ENCODE results near the gene TBCD.

Gene TBCD

DNA sequence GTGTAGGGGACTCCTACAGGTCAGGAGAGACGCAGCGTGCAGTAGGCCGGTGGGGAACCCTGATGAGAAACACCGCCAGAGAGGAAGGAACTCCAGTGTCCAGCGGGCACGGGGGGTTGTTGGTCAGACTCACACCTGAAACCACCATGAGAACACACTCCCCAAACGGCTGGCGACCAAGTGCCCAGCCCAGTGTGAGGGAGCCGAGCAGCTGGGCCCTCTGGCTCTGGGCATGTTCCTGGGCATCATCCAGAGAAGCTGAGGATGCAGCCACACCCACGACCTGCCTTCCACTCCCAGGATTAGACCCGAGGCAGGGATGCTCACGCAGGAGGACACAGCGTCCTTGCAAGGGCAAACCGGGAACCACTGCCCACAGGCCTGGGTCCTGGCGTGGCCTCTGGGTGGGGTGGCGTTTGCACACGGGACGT, 196.2 kb downstream of the TBCD start:
- no peaks in the 10 kb centered on the region for H3F3A ChIP-seq (ENCODE audit: insufficient read depth, low read length)
- no peaks in the 10 kb centered on the region for H3K9me2 ChIP-seq (replicated peaks; ENCODE audit: insufficient read depth, low read length)
- no peaks in the 10 kb centered on the region for H3K36me3 ChIP-seq (replicated peaks; ENCODE audit: insufficient read depth, low read length)
- no peak overlapping the region for H3K9ac ChIP-seq (ENCODE audit: low read length)
- H3K27ac ChIP-seq (ENCODE audit: low read length): no peak overlapping the region
- no peaks in the 10 kb centered on the region for H4K20me1 ChIP-seq (ENCODE audit: insufficient read depth, low read length)
- no peak overlapping the region for H3K4me3 ChIP-seq (ENCODE audit: low read length)
- H3K9me3 ChIP-seq (replicated peaks; ENCODE audit: insufficient read depth, low read length): no peaks in the 10 kb centered on the region
- no peaks in the 10 kb centered on the region for H3K27me3 ChIP-seq (replicated peaks; ENCODE audit: insufficient read depth, low read length)
- no peak for DNase-seq
- no peaks in the 10 kb centered on the region for H3K79me2 ChIP-seq (ENCODE audit: low read length)
- no peak overlapping the region for H2AFZ ChIP-seq (ENCODE audit: low read length)
- TF ChIP-seq, protein P1, sequence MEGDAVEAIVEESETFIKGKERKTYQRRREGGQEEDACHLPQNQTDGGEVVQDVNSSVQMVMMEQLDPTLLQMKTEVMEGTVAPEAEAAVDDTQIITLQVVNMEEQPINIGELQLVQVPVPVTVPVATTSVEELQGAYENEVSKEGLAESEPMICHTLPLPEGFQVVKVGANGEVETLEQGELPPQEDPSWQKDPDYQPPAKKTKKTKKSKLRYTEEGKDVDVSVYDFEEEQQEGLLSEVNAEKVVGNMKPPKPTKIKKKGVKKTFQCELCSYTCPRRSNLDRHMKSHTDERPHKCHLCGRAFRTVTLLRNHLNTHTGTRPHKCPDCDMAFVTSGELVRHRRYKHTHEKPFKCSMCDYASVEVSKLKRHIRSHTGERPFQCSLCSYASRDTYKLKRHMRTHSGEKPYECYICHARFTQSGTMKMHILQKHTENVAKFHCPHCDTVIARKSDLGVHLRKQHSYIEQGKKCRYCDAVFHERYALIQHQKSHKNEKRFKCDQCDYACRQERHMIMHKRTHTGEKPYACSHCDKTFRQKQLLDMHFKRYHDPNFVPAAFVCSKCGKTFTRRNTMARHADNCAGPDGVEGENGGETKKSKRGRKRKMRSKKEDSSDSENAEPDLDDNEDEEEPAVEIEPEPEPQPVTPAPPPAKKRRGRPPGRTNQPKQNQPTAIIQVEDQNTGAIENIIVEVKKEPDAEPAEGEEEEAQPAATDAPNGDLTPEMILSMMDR (IDR thresholded peaks at IDR 0.05; ENCODE audit: low read length): no peak
- TF ChIP-seq EZH2 (optimal IDR thresholded peaks at IDR 0.05; ENCODE audit: low read depth, low read length) (no peak), EZH2phosphoT487 (IDR thresholded peaks at IDR 0.05; ENCODE audit: low read length) (no peak)
- H3K4me1 ChIP-seq (ENCODE audit: low read length): no peaks in the 10 kb centered on the region
- H3K4me2 ChIP-seq (ENCODE audit: low read depth, low read length): no peak overlapping the region

DNA sequence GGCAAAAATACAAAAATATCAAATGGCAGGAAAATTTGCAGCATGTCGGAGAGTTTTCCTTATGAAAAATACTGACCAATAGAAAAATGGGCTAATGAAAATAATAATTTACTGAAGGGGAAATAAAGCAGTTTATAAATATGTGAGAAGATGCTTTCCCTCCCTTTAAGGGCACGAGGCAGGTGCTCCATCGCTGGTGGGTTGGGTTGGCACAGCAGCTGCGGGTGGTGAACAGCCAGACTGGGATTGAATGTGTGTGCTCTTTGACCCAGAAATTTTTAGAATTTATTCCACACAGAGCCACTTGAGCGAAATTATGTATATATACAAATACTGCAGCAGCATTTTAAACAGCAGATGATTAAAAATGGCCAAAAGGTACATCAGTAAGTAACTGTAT, 197.1 kb downstream of the TBCD start:
- Histone ChIP-seq H3K4me3 (ENCODE audit: low read length) (no peak overlapping the region), H3F3A (ENCODE audit: insufficient read depth, low read length) (no peaks in the 10 kb centered on the region), H3K4me1 (ENCODE audit: low read length) (no peaks in the 10 kb centered on the region), H4K20me1 (ENCODE audit: insufficient read depth, low read length) (no peaks in the 10 kb centered on the region), H3K79me2 (ENCODE audit: low read length) (no peaks in the 10 kb centered on the region), H3K27ac (ENCODE audit: low read length) (no peak overlapping the region), H2AFZ (ENCODE audit: low read length) (no peak overlapping the region), H3K9ac (ENCODE audit: low read length) (no peak overlapping the region), H3K4me2 (ENCODE audit: low read depth, low read length) (no peak overlapping the region), H3K27me3 (replicated peaks; ENCODE audit: insufficient read depth, low read length) (no peaks in the 10 kb centered on the region), H3K9me3 (replicated peaks; ENCODE audit: insufficient read depth, low read length) (no peaks in the 10 kb centered on the region), H3K9me2 (replicated peaks; ENCODE audit: insufficient read depth, low read length) (no peaks in the 10 kb centered on the region), H3K36me3 (replicated peaks; ENCODE audit: insufficient read depth, low read length) (no peaks in the 10 kb centered on the region)
- DNase-seq: no peak
- no peak for TF ChIP-seq EZH2 (optimal IDR thresholded peaks at IDR 0.05; ENCODE audit: low read depth, low read length)

DNA sequence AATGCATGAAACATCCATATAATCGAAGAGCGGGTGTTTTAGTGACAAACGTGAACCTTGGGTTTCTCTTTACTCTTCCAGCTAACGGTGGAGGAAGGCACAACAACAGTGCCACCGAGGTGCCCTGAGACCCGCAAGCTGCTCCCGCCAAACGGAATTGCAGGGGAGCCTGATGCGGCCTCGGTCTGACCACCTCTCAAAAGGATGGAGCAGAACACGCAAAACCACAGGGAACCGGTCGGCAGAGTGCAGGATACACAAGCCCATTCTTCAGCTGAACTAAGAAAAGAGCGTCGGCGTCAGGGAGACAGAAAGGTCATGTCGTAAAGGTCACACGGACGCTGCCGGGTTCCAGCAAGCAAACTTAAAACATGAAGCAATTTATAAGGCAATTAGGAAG, 197.5 kb downstream of the TBCD start:
- no peaks in the 10 kb centered on the region for H4K20me1 ChIP-seq (ENCODE audit: insufficient read depth, low read length)
- H3K79me2 ChIP-seq (ENCODE audit: low read length): no peaks in the 10 kb centered on the region
- TF ChIP-seq EZH2phosphoT487 (IDR thresholded peaks at IDR 0.05; ENCODE audit: low read length) (no peak), EZH2 (optimal IDR thresholded peaks at IDR 0.05; ENCODE audit: low read depth, low read length) (no peak)
- TF ChIP-seq, protein P1 (IDR thresholded peaks at IDR 0.05; ENCODE audit: low read length): no peak
- H3K4me3 ChIP-seq (ENCODE audit: low read length): no peak overlapping the region
- no peaks in the 10 kb centered on the region for H3K9me3 ChIP-seq (replicated peaks; ENCODE audit: insufficient read depth, low read length)
- H3K9ac ChIP-seq (ENCODE audit: low read length): no peak overlapping the region
- H2AFZ ChIP-seq (ENCODE audit: low read length): no peak overlapping the region
- no peaks in the 10 kb centered on the region for H3K36me3 ChIP-seq (replicated peaks; ENCODE audit: insufficient read depth, low read length)
- H3K4me1 ChIP-seq (ENCODE audit: low read length): no peaks in the 10 kb centered on the region
- H3K9me2 ChIP-seq (replicated peaks; ENCODE audit: insufficient read depth, low read length): no peaks in the 10 kb centered on the region
- H3K4me2 ChIP-seq (ENCODE audit: low read depth, low read length): no peak overlapping the region
- no peaks in the 10 kb centered on the region for H3F3A ChIP-seq (ENCODE audit: insufficient read depth, low read length)
- H3K27me3 ChIP-seq (replicated peaks; ENCODE audit: insufficient read depth, low read length): no peaks in the 10 kb centered on the region
- H3K27ac ChIP-seq (ENCODE audit: low read length): no peak overlapping the region
- no peak for DNase-seq

DNA sequence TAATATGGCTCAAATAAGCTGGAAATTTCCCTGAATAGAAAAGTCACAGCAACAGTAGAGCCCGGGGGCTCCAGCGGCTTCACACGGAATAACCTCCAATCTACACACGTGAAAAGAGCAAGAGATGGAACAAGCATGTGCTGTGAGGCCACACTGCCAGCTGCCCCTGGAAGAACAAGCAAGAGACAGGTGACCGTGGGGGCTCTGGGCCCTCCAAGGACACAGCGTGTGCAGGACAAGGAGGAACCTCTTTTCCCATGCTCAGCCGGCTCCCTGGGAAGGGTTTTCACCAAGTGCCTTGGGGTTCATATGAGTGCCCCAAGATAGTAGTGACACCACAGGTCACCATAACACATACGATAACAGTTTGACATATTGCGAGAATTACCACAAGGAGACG, 198.1 kb downstream of the TBCD start:
- Histone ChIP-seq H3K4me1 (ENCODE audit: low read length) (no peaks in the 10 kb centered on the region), H3K4me2 (ENCODE audit: low read depth, low read length) (no peak overlapping the region), H3K79me2 (ENCODE audit: low read length) (no peaks in the 10 kb centered on the region), H3K9me3 (replicated peaks; ENCODE audit: insufficient read depth, low read length) (no peaks in the 10 kb centered on the region), H3K27me3 (replicated peaks; ENCODE audit: insufficient read depth, low read length) (no peaks in the 10 kb centered on the region), H3K27ac (ENCODE audit: low read length) (no peak overlapping the region), H3F3A (ENCODE audit: insufficient read depth, low read length) (no peaks in the 10 kb centered on the region), H3K9ac (ENCODE audit: low read length) (no peak overlapping the region), H4K20me1 (ENCODE audit: insufficient read depth, low read length) (no peaks in the 10 kb centered on the region), H2AFZ (ENCODE audit: low read length) (no peak overlapping the region), H3K9me2 (replicated peaks; ENCODE audit: insufficient read depth, low read length) (no peaks in the 10 kb centered on the region), H3K36me3 (replicated peaks; ENCODE audit: insufficient read depth, low read length) (no peaks in the 10 kb centered on the region), H3K4me3 (ENCODE audit: low read length) (no peak overlapping the region)
- DNase-seq: no peak
- TF ChIP-seq EZH2 (optimal IDR thresholded peaks at IDR 0.05; ENCODE audit: low read depth, low read length) (no peak), EZH2phosphoT487 (IDR thresholded peaks at IDR 0.05; ENCODE audit: low read length) (no peak)
